Stimulated activated CD4-positive, alpha-beta T cell treated with anti-CD3 and anti-CD28 coated beads, TNF-alpha, amount 100 ng/mL, for 24 hours (primary cell): Measurements from ENCODE around the gene KRT8.
"Not testable (repeated sequence)": the region's sequence is repeated elsewhere in the genome, so short reads cannot be mapped to it uniquely, and the experiment has no call there.

Experiments
- DNase-seq, 3 experiments: peaks; one replicate each; pipeline ENCODE4 v3.0.0-alpha.2; 2020; ENCODE audit warnings: low read depth in 3 of 3

The KRT8 gene

GRCh38 chr12:52901715-52902541 is 2.9 kb downstream of the KRT8 start:
- no peak for DNase-seq

- DNase-seq, result no peak
Measured at GRCh38 chr12:52900896-52901714, 3.8 kb downstream of the KRT8 start.

- no peak for DNase-seq
Measured at GRCh38 chr12:52900166-52900895, 4.5 kb downstream of the KRT8 start.

- no peak for DNase-seq
Measured at GRCh38 chr12:52899338-52900035, 5.4 kb downstream of the KRT8 start.

GRCh38 chr12:52896190-52897100 is 8.4 kb downstream of the KRT8 start:
- no peak for DNase-seq

GRCh38 chr12:52895726-52896189 is 9.1 kb downstream of the KRT8 start:
- no peak for DNase-seq

GRCh38 chr12:52892974-52893373 is 11.9 kb downstream of the KRT8 start:
- no peak for DNase-seq

- DNase-seq, result no peak
Measured at GRCh38 chr12:52892207-52892852, 12.5 kb downstream of the KRT8 start.

GRCh38 chr12:52891044-52891443 is 13.8 kb downstream of the KRT8 start:
- DNase-seq, result no peak

- no peak for DNase-seq
Measured at GRCh38 chr12:52890417-52890816, 14.5 kb downstream of the KRT8 start.

- DNase-seq, result peak; percentile 71 to 76 (median 73)
Measured at GRCh38 chr12:52884526-52885293, 20.2 kb downstream of the KRT8 start.

- DNase-seq, result not testable (repeated sequence)
Measured at GRCh38 chr12:52880499-52880898, 24.4 kb downstream of the KRT8 start.

- peak; percentile 43 to 69 (median 51) for DNase-seq
Measured at GRCh38 chr12:52879394-52880351, 25.2 kb downstream of the KRT8 start.

- DNase-seq, result no peak
Measured at GRCh38 chr12:52878507-52879393, 26.1 kb downstream of the KRT8 start.

- DNase-seq, result no peak
Measured at GRCh38 chr12:52877242-52877641, 27.6 kb downstream of the KRT8 start.

GRCh38 chr12:52876372-52876771 is 28.5 kb downstream of the KRT8 start:
- no peak for DNase-seq
